HG03108 (cell line): Measurements from ENCODE around the gene ANKRD23.
"Not testable (repeated sequence)": the region's sequence is repeated elsewhere in the genome, so short reads cannot be mapped to it uniquely, and the experiment has no call there.

Source experiments
- ATAC-seq: cut with Tn5 transposase; IDR thresholded peaks from one replicate; pipeline ENCODE4 v1.9.1; 2021; ENCODE audit warnings: moderate library complexity; ENCODE audit not compliant: unreplicated experiment

Gene ANKRD23

DNA sequence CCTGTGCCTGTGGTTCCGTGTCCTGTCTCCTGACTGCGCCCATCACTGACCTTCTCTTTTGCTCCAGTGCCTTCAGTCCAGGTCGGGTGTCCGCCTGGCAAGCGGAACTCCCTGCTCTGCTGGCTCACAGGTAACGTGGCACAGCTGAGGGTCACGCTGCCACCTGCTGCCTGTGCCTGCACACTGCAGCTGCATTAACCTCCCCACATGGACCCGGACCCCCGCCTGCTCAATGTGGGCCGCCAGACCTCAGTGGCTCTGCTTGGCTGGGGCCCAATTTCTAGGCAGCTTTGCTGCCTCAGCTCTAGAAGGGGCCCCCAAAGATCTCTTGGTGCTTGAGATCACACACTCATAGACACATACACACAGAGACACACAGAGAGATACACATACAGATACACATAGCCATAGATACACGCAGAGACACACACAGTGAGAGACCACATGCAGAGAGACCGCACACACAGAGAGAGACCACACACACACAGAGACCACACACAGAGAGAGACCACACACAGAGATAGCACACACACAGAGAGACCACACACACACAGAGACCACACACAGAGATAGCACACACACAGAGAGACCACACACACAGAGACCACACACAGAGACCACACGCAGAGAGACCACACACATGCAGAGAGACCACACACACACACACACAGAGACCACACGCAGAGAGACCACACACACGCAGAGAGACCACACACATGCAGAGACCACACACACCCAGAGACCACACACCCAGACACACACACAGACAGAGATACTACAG lies 42.6 kb downstream of the ANKRD23 start:
- peak; percentile 51 for ATAC-seq

DNA sequence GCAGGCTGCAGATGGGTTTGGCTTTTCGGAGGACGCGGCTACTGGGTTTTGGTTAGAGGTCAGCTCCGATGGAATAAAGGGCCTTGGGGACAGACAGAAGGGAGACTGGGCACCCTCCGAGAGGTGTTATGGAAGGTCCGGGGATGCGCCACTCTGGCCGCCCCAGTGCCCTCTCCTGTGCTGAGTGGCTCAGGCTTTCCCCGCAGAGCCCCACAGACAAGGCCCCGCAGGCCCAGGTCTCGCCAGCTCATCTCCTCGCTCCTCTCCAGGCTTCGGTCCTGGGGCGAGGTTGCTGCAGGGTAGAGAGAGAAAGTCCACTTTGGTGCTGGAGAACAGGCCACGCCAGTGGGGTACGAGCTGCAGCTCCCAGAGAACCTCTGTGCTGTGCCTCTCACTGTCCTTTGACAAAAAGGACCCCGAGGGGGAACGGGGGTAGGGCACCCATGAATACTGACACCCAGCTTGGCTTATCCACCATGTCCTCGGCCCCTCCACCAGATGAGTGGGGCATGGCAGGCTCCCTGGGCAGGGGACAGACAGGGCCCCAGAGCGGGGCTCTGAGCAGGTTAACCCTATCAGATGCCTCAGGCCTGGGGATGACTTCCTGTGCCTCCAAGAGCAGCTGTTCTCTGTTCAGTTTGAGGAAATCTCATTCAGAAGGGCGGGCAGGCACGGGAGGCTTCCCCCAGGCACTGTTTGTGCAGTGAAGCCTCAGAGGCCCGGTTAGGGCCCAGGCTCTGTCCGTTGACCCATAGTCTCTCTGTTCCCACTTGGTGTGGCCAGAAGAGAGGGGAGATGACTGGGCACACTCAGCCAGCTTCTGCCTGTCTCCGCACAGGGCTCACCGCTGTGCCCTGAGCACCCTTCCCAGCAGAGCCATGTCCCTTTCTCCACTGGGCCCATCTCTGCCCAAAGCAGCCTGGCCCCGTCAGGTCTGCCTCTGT lies 43.5 kb downstream of the ANKRD23 start:
- ATAC-seq = no peak

DNA sequence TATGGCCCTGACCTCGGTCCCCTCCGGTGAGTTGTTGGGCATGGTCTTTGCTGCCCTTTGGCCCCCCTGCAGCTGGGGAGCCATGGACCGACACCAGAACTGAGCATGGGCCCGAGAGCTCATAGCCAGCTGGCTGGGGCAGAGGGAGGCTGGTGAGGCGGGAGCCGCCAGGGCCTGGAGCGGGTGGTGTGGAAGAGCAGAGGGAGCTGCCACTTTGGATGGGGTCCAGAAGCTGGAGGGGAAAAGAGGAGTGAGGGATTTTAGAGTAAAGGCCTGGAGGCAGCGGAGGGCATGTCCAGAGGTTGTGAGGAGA lies 44.2 kb downstream of the ANKRD23 start:
- ATAC-seq = no peak

GRCh38 chr2:96798733-96799622 lies 44.8 kb downstream of the ANKRD23 start:
- ATAC-seq = no peak

- no peak for ATAC-seq
Measured at GRCh38 chr2:96797066-96797625, 46.7 kb downstream of the ANKRD23 start.

- not testable (repeated sequence) for ATAC-seq
Measured at GRCh38 chr2:96796497-96796896, 47.3 kb downstream of the ANKRD23 start.

DNA sequence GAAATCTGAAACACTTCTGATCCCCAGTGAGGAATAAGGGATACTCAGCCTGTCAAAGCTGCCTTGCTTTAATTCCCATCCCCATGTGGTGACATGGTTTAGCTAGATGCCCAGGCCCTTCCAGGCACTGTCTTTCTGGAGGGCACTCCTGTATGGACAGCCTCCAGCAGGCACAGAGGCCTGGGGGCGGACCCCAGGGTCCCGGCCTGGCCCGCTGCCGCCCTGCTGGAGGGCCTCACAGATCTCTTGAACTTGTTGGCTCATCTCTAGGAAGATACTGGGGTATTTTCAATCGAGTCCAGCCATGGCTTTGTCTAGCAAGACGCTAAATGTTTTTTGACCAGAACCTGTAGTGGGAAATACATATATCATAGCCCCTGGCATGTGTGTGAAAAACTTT lies 48.7 kb downstream of the ANKRD23 start:
- no peak for ATAC-seq

GRCh38 chr2:96792772-96793749 lies 50.8 kb downstream of the ANKRD23 start:
- ATAC-seq = no peak

- no peak for ATAC-seq
Measured at GRCh38 chr2:96789245-96789617, 54.6 kb downstream of the ANKRD23 start.

- ATAC-seq = no peak
Measured at GRCh38 chr2:96788442-96789244, 55.2 kb downstream of the ANKRD23 start.
